ENCODE data around the gene PLS3. TPM values are rescaled to one million over a fixed set of nuclear protein-coding genes. Genes with fewer than 3 reads are reported as not detected.

PLS3 gene
- total and polyA plus RNA-seq, 9 donors: 60.9 to 171 (median 111) TPM

GRCh38 chrX:115650916-115651315 lies 89.9 kb downstream of the PLS3 start:
- intact Hi-C loops (cut with DNase I): no loop called here
- peak in 4 of 5 donors; percentile 38 to 47 (median 41) for DNase-seq
- Histone ChIP-seq H3K4me1 (ENCODE audit: insufficient read depth) (no peaks in the 10 kb centered on the region), H3K9me3 (no peaks in the 10 kb centered on the region), H3K4me3 (no peak overlapping the region), H3K27ac (no peak overlapping the region), H3K36me3 (no peaks in the 10 kb centered on the region), H3K27me3 (no peaks in the 10 kb centered on the region)
- WGBS, 3 donors: 0 to 4% (median 3%) methylated on average over 2 of the region's 2 CpGs
- no peak for TF ChIP-seq POLR2A (IDR thresholded peaks at IDR 0.05)
- TF ChIP-seq, protein P1, sequence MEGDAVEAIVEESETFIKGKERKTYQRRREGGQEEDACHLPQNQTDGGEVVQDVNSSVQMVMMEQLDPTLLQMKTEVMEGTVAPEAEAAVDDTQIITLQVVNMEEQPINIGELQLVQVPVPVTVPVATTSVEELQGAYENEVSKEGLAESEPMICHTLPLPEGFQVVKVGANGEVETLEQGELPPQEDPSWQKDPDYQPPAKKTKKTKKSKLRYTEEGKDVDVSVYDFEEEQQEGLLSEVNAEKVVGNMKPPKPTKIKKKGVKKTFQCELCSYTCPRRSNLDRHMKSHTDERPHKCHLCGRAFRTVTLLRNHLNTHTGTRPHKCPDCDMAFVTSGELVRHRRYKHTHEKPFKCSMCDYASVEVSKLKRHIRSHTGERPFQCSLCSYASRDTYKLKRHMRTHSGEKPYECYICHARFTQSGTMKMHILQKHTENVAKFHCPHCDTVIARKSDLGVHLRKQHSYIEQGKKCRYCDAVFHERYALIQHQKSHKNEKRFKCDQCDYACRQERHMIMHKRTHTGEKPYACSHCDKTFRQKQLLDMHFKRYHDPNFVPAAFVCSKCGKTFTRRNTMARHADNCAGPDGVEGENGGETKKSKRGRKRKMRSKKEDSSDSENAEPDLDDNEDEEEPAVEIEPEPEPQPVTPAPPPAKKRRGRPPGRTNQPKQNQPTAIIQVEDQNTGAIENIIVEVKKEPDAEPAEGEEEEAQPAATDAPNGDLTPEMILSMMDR (IDR thresholded peaks at IDR 0.05): peak; percentile 30 to 59 (median 37)
- no peak for TF ChIP-seq EP300 (IDR thresholded peaks at IDR 0.05)

DNA sequence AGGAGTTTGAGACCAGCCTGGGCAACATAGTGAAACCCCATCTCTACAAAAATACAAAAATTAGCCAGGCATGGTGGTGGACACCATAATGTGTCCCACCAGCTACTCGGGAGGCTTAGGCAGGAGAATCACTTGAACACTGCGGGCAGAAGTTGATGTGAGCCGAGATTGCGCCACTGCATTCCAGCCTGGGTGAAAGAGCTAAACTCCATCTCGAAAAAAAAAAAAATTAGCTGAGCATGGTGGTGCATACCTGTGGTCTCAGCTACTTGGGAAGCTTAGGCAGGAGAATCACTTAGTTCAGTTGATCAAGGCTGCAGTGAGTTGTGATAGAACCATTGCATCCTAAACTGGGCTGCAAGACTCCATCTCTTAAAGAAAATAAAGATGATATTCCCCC lies 91.2 kb downstream of the PLS3 start:
- Histone ChIP-seq H3K27me3 (no peaks in the 10 kb centered on the region), H3K4me1 (ENCODE audit: insufficient read depth) (no peaks in the 10 kb centered on the region), H3K36me3 (no peaks in the 10 kb centered on the region), H3K9me3 (no peaks in the 10 kb centered on the region), H3K4me3 (no peak overlapping the region), H3K27ac (no peak overlapping the region)
- DNase-seq: no peak
- TF ChIP-seq EP300 (IDR thresholded peaks at IDR 0.05) (no peak), POLR2A (IDR thresholded peaks at IDR 0.05) (no peak)
- TF ChIP-seq, protein P1 (IDR thresholded peaks at IDR 0.05): no peak
- intact Hi-C loops (cut with DNase I): no loop called here
- 83 to 87% (median 87%) methylated on average over 5 of the region's 5 CpGs for WGBS, 3 donors

GRCh38 chrX:115665122-115665521 lies 104.1 kb downstream of the PLS3 start:
- intact Hi-C loops (cut with DNase I): no loop called here
- DNase-seq: no peak
- no peak overlapping the region for H3K4me3 ChIP-seq
- no peaks in the 10 kb centered on the region for H3K36me3 ChIP-seq
- TF ChIP-seq EP300 (IDR thresholded peaks at IDR 0.05): no peak
- TF ChIP-seq, protein P1 (IDR thresholded peaks at IDR 0.05): no peak
- TF ChIP-seq POLR2A (IDR thresholded peaks at IDR 0.05): no peak
- no peaks in the 10 kb centered on the region for H3K9me3 ChIP-seq
- 78 to 89% (median 87%) methylated on average over 9 of the region's 9 CpGs for WGBS, 3 donors
- no peaks in the 10 kb centered on the region for H3K4me1 ChIP-seq (ENCODE audit: insufficient read depth)
- no peak overlapping the region for H3K27ac ChIP-seq
- H3K27me3 ChIP-seq: no peaks in the 10 kb centered on the region

DNA sequence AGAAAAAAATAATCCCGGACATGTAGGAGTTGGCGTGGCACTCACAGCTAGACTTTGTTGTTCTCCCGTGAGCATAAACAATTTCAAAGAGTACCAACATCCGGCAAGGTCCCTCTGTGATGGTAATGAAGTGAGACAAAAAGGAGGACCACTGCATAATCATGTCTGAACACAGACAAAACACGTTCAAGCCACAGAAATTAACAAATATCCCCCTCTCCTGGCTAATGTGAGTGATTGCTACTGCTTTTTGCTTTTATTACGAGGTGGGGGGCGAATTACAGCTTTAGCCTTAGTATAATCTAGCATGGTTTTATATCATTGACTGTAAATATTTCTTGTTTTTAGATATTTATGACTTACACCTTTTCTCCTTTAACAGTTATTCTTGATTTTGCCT lies 118.5 kb downstream of the PLS3 start:
- H3K4me3 ChIP-seq: no peak overlapping the region
- H3K27ac ChIP-seq: no peak overlapping the region
- TF ChIP-seq, protein P1 (IDR thresholded peaks at IDR 0.05): peak in 2 of 3 donors; percentile 8 to 30
- TF ChIP-seq POLR2A (IDR thresholded peaks at IDR 0.05): no peak
- no peak for DNase-seq
- no peaks in the 10 kb centered on the region for H3K36me3 ChIP-seq
- H3K9me3 ChIP-seq: no peaks in the 10 kb centered on the region
- intact Hi-C loops (cut with DNase I): no loop called here
- no peaks in the 10 kb centered on the region for H3K4me1 ChIP-seq (ENCODE audit: insufficient read depth)
- WGBS, 3 donors: 4 to 7% (median 4%) methylated on average over 7 of the region's 7 CpGs
- no peaks in the 10 kb centered on the region for H3K27me3 ChIP-seq
